GM19023 (cell line): ENCODE data around the gene SERPINA3.

ENCODE experiments used
- ATAC-seq: cut with Tn5 transposase; IDR thresholded peaks from one replicate; pipeline ENCODE4 v1.9.1; 2021; ENCODE audit warnings: mild to moderate bottlenecking, moderate library complexity; ENCODE audit not compliant: unreplicated experiment

SERPINA3 gene

DNA sequence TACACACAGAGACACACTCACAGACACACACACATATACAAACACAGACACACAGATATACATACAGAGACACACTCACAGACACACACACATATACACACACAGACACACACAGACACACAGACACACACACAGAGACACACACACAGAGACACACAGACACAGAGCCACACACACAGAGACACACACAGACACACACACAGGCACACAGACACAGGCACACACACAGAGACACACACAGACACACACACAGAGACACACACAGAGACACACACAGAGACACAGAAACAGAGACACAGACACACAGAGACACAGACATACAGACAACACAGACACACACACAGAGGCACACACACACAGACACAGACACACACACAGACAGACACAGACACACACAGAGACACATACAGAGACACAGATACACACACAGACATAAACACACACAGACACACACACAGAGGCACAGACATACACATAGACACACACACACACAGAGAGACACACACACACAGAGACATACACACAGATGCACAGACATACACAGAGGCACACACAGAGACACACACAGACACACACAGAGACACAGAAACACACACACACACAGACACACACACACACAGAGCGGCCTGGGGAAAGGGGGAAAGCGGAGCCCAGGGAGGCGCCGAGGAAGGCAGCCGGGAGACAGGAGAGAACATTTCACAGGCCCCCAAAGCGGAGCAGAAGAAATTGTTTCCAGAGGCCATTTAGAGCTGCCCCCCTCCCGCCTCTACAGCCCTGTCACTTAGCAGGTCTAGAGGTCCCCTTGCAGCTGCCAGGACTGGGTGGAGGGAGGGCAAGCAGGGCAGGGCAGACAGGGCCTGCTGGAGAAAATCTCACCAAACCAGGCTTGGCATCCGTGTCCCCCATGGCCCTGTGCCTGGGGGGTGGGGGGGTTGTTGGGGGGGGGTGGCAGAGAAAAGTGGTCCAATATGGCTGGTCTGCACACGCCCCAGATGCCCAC lies 38.9 kb downstream of the SERPINA3 start:
- ATAC-seq: no peak

DNA sequence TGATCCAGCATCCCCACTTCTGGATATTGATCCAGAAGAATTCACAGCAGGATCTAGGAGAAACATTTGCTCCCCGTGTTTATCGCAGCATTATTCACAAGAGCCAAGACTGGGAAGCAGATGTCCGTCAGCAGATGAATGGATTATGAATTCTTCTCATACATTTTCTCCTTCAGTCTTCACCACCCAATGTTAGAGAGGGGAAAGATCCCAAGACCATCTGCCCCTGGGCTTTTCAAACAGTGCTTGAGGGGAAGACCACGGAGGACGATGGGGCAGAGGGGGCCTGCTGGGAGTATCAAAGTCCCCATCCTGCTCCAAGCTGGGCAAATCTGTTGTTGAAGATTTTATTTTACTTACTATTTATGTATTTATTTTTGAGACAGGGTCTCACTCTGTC lies 41.1 kb downstream of the SERPINA3 start:
- ATAC-seq: no peak

- ATAC-seq: no peak
Observed at GRCh38 chr14:94654071-94654861, 42.1 kb downstream of the SERPINA3 start.

GRCh38 chr14:94655169-94655710 lies 43.0 kb downstream of the SERPINA3 start:
- no peak for ATAC-seq

GRCh38 chr14:94656043-94656442 lies 43.9 kb downstream of the SERPINA3 start:
- no peak for ATAC-seq

DNA sequence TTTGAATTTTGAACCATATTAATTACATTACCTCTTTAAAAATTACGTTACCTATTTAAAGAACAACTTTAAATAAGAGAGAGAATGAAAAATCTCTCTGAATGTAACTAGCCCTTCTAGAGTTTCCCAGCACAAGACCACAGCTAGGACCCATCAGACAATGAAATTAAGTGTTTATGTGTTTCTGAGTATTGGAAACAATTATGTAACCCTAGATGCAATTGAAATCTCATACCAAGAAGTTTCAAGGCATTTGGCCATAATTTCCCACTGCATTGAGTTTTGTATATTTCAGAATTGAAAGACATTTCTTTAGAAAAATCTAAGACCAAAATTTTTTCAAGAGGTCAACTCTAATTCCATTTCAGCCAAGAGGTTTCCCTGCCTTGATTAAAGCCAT lies 47.1 kb downstream of the SERPINA3 start:
- ATAC-seq: no peak

- no peak for ATAC-seq
Observed at GRCh38 chr14:94659901-94660300, 47.7 kb downstream of the SERPINA3 start.

- ATAC-seq: no peak
Observed at GRCh38 chr14:94660306-94660946, 48.2 kb downstream of the SERPINA3 start.

DNA sequence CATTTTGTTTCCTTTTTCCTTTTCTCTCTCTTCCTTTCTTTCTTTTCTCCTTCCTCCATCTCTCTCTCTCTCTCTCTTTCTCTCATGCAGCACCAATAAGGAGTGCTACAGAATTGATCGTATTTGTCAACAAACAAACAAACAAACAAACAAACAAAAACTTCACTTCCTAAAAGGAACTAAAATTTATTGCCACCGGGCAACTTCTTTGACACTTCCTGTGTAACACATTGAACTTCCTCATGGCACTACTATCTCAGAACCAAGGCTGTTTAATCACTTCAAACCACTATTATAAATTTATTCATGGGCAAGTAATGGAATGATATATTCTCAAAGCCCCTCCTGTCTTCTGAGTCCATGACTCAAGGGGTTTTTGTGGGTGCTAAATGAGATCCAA lies 51.3 kb downstream of the SERPINA3 start:
- ATAC-seq: no peak

DNA sequence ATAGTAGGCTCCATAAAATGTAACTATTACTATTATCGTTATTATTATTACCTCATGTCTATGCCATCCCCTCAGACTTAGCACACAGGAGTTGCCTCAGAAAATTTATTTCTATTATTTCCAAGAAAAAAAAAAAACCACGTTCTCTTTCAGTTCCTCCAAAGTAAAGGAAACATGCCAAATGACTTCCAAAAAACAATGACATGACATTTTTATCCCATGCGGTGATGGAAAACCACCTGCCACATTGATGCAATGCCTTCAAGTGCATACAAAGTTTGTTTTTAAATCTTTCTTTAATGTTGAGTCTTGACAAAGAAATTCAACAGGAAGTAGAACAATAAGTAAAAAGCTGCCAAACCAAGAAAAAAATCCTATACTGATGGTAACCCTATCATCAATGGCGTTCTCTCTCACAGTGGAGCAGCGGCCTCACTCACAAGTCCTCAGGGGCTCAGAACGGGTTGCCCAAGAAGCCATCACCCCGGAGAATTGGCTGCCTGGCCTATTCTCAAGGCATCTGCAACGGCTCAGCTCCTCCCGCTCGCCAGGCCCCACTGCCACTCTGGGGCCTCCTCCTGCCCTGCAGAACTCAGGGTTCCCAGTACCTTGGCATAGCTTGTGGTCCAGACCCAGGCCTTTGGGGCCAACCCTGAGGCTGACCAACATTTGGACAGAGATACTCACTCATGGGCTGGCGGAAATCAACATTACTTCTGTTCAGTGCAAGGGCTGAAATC lies 51.9 kb downstream of the SERPINA3 start:
- ATAC-seq: no peak

- ATAC-seq: no peak
Observed at GRCh38 chr14:94665121-94665520, 52.9 kb downstream of the SERPINA3 start.

DNA sequence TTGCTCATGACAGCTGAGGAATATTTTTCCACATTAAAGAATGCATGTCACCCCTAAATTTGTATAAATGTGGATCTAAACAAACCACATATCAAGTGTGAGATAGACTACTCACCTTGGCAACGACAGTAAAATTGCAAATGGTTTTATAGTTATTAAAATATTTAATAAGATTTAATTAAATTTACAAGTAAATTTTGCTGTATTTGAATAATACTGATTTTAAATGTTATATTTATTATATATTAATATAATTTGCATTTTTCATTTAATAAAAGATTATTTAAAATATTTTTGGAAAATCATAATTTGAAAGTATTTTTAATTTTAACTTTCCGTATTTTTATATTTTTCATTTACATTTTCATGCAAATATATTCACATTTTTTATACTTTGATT lies 53.4 kb downstream of the SERPINA3 start:
- no peak for ATAC-seq

DNA sequence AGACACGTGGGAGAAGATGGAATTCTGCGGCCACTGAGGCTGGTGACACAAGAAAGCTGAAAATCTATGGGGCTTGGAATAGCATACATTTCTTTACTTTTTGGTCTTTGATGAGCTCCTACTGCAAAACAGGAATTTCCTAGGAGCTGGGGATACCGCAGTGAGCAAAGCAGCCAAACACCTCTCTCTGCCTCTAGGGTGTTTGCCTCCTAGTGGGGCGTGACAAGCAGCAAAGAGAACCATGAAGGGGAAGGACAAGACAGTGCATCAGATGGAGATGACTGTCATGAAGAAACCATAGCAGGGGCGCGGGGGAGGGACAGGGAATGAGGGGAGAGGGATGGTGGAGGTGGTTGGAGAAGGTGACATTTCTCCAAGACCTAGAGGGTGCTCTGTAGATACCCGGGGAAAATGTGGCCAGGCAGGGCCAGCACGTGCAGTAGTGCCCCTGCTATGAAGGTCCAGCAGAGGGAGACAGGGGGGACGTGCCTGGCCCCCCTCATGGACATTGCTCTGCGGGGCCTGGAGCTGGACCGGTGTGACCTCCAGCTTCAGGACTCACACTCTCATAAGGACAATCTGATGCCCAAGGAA lies 58.6 kb downstream of the SERPINA3 start:
- ATAC-seq: no peak

DNA sequence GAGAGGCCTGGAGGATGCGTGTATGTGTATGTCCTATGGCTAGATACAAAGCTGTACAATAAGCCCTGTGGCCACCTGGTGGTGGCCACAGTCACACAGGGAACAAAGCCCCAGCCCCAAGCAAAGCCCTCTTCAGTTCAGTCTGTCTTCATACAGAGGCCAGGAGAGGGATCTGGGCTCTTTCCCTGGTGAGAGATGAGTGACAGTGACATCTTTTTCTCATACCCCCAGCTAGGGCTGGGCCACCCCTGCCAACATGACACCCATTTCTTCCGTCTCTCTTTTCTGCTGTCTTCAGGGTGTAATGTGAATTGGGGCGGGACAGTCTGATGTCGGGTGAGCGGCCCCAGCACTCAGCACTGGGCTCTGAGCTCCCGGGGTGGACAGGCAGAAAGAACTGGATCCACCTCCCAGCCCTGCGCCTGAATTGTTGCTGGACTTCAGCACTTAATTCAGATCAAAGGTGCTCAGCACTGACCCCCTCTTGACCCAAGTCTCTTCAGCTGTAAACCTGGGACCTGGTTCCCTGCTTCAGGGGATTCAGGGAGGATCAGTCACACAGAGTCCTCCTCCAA lies 59.8 kb downstream of the SERPINA3 start:
- ATAC-seq: no peak

GRCh38 chr14:94673071-94673470 lies 60.9 kb downstream of the SERPINA3 start:
- ATAC-seq: no peak
